NK-92 treated with Interleukin-12 subunit alpha and Interleukin-12 subunit beta, amount 100 ng/mL, for 24 hours (cell line): ENCODE data around the gene PNPLA5.

Source experiments
- DNase-seq: peaks from one replicate; lab custom pipeline; 2025; lab: John Stamatoyannopoulos, UW

Gene PNPLA5

GRCh38 chr22:43854786-43855271, 37.0 kb downstream of the PNPLA5 start:
- DNase-seq = no peak

GRCh38 chr22:43854121-43854785, 37.6 kb downstream of the PNPLA5 start:
- DNase-seq = no peak

GRCh38 chr22:43853328-43853931, 38.4 kb downstream of the PNPLA5 start:
- DNase-seq = no peak

- DNase-seq = no peak
Measured at GRCh38 chr22:43852573-43853327, 39.1 kb downstream of the PNPLA5 start.

GRCh38 chr22:43851979-43852307, 39.9 kb downstream of the PNPLA5 start:
- DNase-seq = no peak

- no peak for DNase-seq
Measured at GRCh38 chr22:43851058-43851978, 40.5 kb downstream of the PNPLA5 start.

- no peak for DNase-seq
Measured at GRCh38 chr22:43850529-43850928, 41.3 kb downstream of the PNPLA5 start.

GRCh38 chr22:43849731-43850130, 42.1 kb downstream of the PNPLA5 start:
- no peak for DNase-seq

GRCh38 chr22:43848366-43849171, 43.2 kb downstream of the PNPLA5 start:
- no peak for DNase-seq

GRCh38 chr22:43847376-43848289, 44.2 kb downstream of the PNPLA5 start:
- DNase-seq = no peak

GRCh38 chr22:43846966-43847365, 44.8 kb downstream of the PNPLA5 start:
- DNase-seq = no peak

- DNase-seq = no peak
Measured at GRCh38 chr22:43845981-43846380, 45.8 kb downstream of the PNPLA5 start.

- DNase-seq = no peak
Measured at GRCh38 chr22:43844560-43845545, 47.0 kb downstream of the PNPLA5 start.

GRCh38 chr22:43843783-43844530, 47.9 kb downstream of the PNPLA5 start:
- DNase-seq = no peak

- DNase-seq = no peak
Measured at GRCh38 chr22:43841742-43842141, 50.1 kb downstream of the PNPLA5 start.

- DNase-seq = no peak
Measured at GRCh38 chr22:43840851-43841250, 51.0 kb downstream of the PNPLA5 start.

GRCh38 chr22:43840431-43840830, 51.4 kb downstream of the PNPLA5 start:
- no peak for DNase-seq

GRCh38 chr22:43839781-43840180, 52.0 kb downstream of the PNPLA5 start:
- DNase-seq = no peak
